Daoy (cell line): ENCODE data around the gene NSD1. TPM values are rescaled to one million over a fixed set of nuclear protein-coding genes. Genes with fewer than 3 reads are reported as not detected.
A peak's percentile ranks its signal among the peaks of the same experiment; 100 is the strongest.

Source experiments
- DNase-seq: peaks from one replicate; pipeline ENCODE4 v3.0.0-alpha.2; 2015; ENCODE audit warnings: low read depth
- total RNA-seq: library from RNA; depleted of rRNA; stranded (reverse); fragments of >200 nt; shearing (Covaris generic); gene quantifications from 2 replicates; pipeline ENCODE4 v1.2.3, GENCODE V29; 2014

The NSD1 gene
- total RNA-seq, 1 experiment from 2014 or later = 25.4 TPM

GRCh38 chr5:177307544-177308363, 174.2 kb downstream of the NSD1 start:
- no peak for DNase-seq

GRCh38 chr5:177308740-177309139, 175.2 kb downstream of the NSD1 start:
- no peak for DNase-seq

- peak; percentile 83 for DNase-seq
These were observed 176.0 kb downstream of the NSD1 start for GRCh38 chr5:177309351-177310191.

- no peak for DNase-seq
These were observed 176.8 kb downstream of the NSD1 start for GRCh38 chr5:177310332-177310731.

- DNase-seq = peak; percentile 57
These were observed 177.3 kb downstream of the NSD1 start for GRCh38 chr5:177310757-177311391.

GRCh38 chr5:177311392-177311722, 177.8 kb downstream of the NSD1 start:
- peak; percentile 45 for DNase-seq

GRCh38 chr5:177311723-177312648, 178.4 kb downstream of the NSD1 start, which contains the start of gene MXD3:
Gene MXD3, minus strand, starts transcription at chr5:177311898. Its CDS starts 68 bp downstream, at chr5:177311830.
- DNase-seq = peak; percentile 99

- peak; percentile 73 for DNase-seq
These were observed 179.1 kb downstream of the NSD1 start for GRCh38 chr5:177312649-177313181.

- DNase-seq = no peak
These were observed 180.1 kb downstream of the NSD1 start for GRCh38 chr5:177313561-177314259.

GRCh38 chr5:177314376-177315342, 181.1 kb downstream of the NSD1 start:
- no peak for DNase-seq

GRCh38 chr5:177315411-177315810, 181.8 kb downstream of the NSD1 start:
- no peak for DNase-seq

GRCh38 chr5:177316005-177316404, 182.4 kb downstream of the NSD1 start:
- no peak for DNase-seq

- DNase-seq = peak; percentile 75
These were observed 184.4 kb downstream of the NSD1 start for GRCh38 chr5:177317959-177318377.

GRCh38 chr5:177319913-177320588, 186.5 kb downstream of the NSD1 start:
- no peak for DNase-seq

- DNase-seq = no peak
These were observed 187.3 kb downstream of the NSD1 start for GRCh38 chr5:177320879-177321278.

- DNase-seq = no peak
These were observed 192.4 kb downstream of the NSD1 start for GRCh38 chr5:177325868-177326381.

- peak; percentile 81 for DNase-seq
These were observed 194.3 kb downstream of the NSD1 start for GRCh38 chr5:177327539-177328522.
